HepG2 (cell line): Measurements from ENCODE around the gene STAM. TPM values are rescaled to one million over a fixed set of nuclear protein-coding genes. Genes with fewer than 3 reads are reported as not detected.

ENCODE experiments used
- DDIT3 ChIP-seq: sonication (generic); formaldehyde crosslinking; IDR thresholded peaks from 2 replicates; pipeline ENCODE4 v1.4.0; 2020; ENCODE audit warnings: mild to moderate bottlenecking, missing genetic modification reagents
- GTF2F1 ChIP-seq: fragments of 150-350 bp; IDR thresholded peaks from 2 replicates; pipeline ENCODE4 v1.6.1; 2014; ENCODE audit warnings: low read length
- HDAC1 ChIP-seq: sonication (generic); formaldehyde crosslinking; IDR thresholded peaks from 2 replicates; pipeline ENCODE4 v1.5.1; 2020; ENCODE audit warnings: mild to moderate bottlenecking, missing genetic modification reagents
- KLF16 ChIP-seq, 2 experiments: sonication (generic) in 1 of 2; formaldehyde crosslinking in 1 of 2; IDR thresholded peaks; 2 replicates each; pipeline versions ENCODE4 v1.6.1 to v1.8.0; 2016 to 2023; ENCODE audit warnings: missing genetic modification reagents in 2 of 2, missing compliant biosample characterization in 1 of 2
- MTF1 ChIP-seq: sonication (generic); formaldehyde crosslinking; IDR thresholded peaks from 2 replicates; pipeline ENCODE4 v1.5.0; 2020; ENCODE audit warnings: missing genetic modification reagents
- PHF5A ChIP-seq: IDR thresholded peaks from one replicate; pipeline ENCODE4 v1.6.1; 2018; ENCODE audit warnings: low read depth, missing genetic modification reagents; ENCODE audit not compliant: unreplicated experiment
- REXO4 ChIP-seq: sonication (generic); formaldehyde crosslinking; IDR thresholded peaks from 2 replicates; pipeline ENCODE4 v1.8.0; 2022; ENCODE audit warnings: missing genetic modification reagents, mild to moderate bottlenecking, borderline replicate concordance
- SALL1 ChIP-seq: sonication (generic); formaldehyde crosslinking; IDR thresholded peaks from 2 replicates; pipeline ENCODE4 v1.8.0; 2022; ENCODE audit warnings: mild to moderate bottlenecking, missing genetic modification reagents
- SCMH1 ChIP-seq: sonication (generic); formaldehyde crosslinking; IDR thresholded peaks from 2 replicates; pipeline ENCODE4 v1.9.0; 2021; ENCODE audit warnings: missing genetic modification reagents, mild to moderate bottlenecking, borderline replicate concordance
- SOX13 ChIP-seq, 3 experiments: fragments of 450-650 bp in 1 of 3; sonication (generic) in 1 of 3; formaldehyde crosslinking in 1 of 3; IDR thresholded peaks in 2 of 3; conservative IDR thresholded peaks in 1 of 3; 2 replicates each; pipeline versions ENCODE4 v1.5.0 to v1.6.1; 2016 to 2020; ENCODE audit warnings: antibody characterized with exemption in 1 of 3, mild to moderate bottlenecking in 1 of 3, missing compliant biosample characterization in 1 of 3, missing genetic modification reagents in 1 of 3, moderate library complexity in 1 of 3
- SP2 ChIP-seq: sonication (generic); formaldehyde crosslinking; IDR thresholded peaks from 2 replicates; pipeline ENCODE4 v1.5.1; 2020; ENCODE audit warnings: mild to moderate bottlenecking, missing genetic modification reagents
- TBX3 ChIP-seq: fragments of 450-650 bp; IDR thresholded peaks from 2 replicates; pipeline ENCODE4 v1.6.1; 2017; ENCODE audit warnings: antibody characterized with exemption, mild to moderate bottlenecking, inconsistent platforms, borderline replicate concordance
- THYN1 ChIP-seq: sonication (generic); formaldehyde crosslinking; IDR thresholded peaks from 2 replicates; pipeline ENCODE4 v1.8.1; 2023; ENCODE audit warnings: low read depth, mild to moderate bottlenecking, moderate library complexity, missing genetic modification reagents, borderline replicate concordance
- TSC22D2 ChIP-seq: sonication (generic); formaldehyde crosslinking; IDR thresholded peaks from 2 replicates; pipeline ENCODE4 v1.5.1; 2020; ENCODE audit warnings: missing genetic modification reagents, mild to moderate bottlenecking, borderline replicate concordance
- ZBTB2 ChIP-seq: sonication (generic); formaldehyde crosslinking; IDR thresholded peaks from 2 replicates; pipeline ENCODE4 v1.8.0; 2022; ENCODE audit warnings: low read depth, missing genetic modification reagents
- ZBTB34 ChIP-seq: sonication (generic); formaldehyde crosslinking; IDR thresholded peaks from 2 replicates; pipeline ENCODE4 v1.8.0; 2022; ENCODE audit warnings: mild to moderate bottlenecking, missing genetic modification reagents
- ZBTB42 ChIP-seq: sonication (generic); formaldehyde crosslinking; IDR thresholded peaks from 2 replicates; pipeline ENCODE4 v1.5.0; 2020; ENCODE audit warnings: mild to moderate bottlenecking, missing genetic modification reagents
- ZFP91 ChIP-seq: sonication (generic); formaldehyde crosslinking; IDR thresholded peaks from 2 replicates; pipeline ENCODE4 v1.9.0; 2022; ENCODE audit warnings: missing genetic modification reagents, mild to moderate bottlenecking, borderline replicate concordance
- ZNF143 ChIP-seq: sonication (generic); formaldehyde crosslinking; IDR thresholded peaks from 2 replicates; pipeline ENCODE4 v1.4.0; 2020; ENCODE audit warnings: missing genetic modification reagents
- ZNF17 ChIP-seq: sonication (generic); formaldehyde crosslinking; IDR thresholded peaks from 2 replicates; pipeline ENCODE4 v1.5.0; 2020; ENCODE audit warnings: mild to moderate bottlenecking, missing genetic modification reagents
- ZNF224 ChIP-seq: sonication (generic); formaldehyde crosslinking; IDR thresholded peaks from 2 replicates; pipeline ENCODE4 v1.5.0; 2020; ENCODE audit warnings: mild to moderate bottlenecking, missing genetic modification reagents
- ZNF510 ChIP-seq: sonication (generic); formaldehyde crosslinking; IDR thresholded peaks from 2 replicates; pipeline ENCODE4 v1.4.0; 2020; ENCODE audit warnings: low read depth, mild to moderate bottlenecking, missing genetic modification reagents
- ZNF720 ChIP-seq: sonication (generic); formaldehyde crosslinking; IDR thresholded peaks from 2 replicates; pipeline ENCODE4 v1.4.0; 2020; ENCODE audit warnings: missing genetic modification reagents
- ZNF781 ChIP-seq: sonication (generic); formaldehyde crosslinking; IDR thresholded peaks from 2 replicates; pipeline ENCODE4 v1.5.1; 2020; ENCODE audit warnings: borderline replicate concordance, mild to moderate bottlenecking, missing genetic modification reagents; ENCODE audit errors: not compliant biosample characterization
- polyA plus RNA-seq, 8 experiments: library from polyadenylated mRNA; depleted of rRNA in 3 of 8; stranded (reverse) in 7 of 8; unstranded in 1 of 8; fragments of >200 nt; fragmentation: Illumina TruSeq in 4 of 8; extraction: Trizol in 4 of 8; gene quantifications; 2 replicates each; pipeline versions ENCODE4 v1.2.1 to v1.2.3, GENCODE V29; 2011 to 2016; ENCODE audit warnings: low read depth in 4 of 8, missing spikeins in 1 of 8, mixed read lengths in 1 of 8; ENCODE audit not compliant: insufficient read depth in 1 of 8
- total RNA-seq, 5 experiments: library from RNA; depleted of rRNA; stranded (reverse); fragments of >200 nt; fragmentation: Illumina TruSeq; extraction: Trizol; gene quantifications; 2 replicates each; pipeline ENCODE4 v1.2.3, GENCODE V29; 2016; ENCODE audit warnings: low read depth in 1 of 5

STAM gene
- total and polyA plus RNA-seq, 2 of the 13 experiments (the other 11 are each of a cell fraction or from before 2014, with no cell fraction given) = 19.5 to 25.1 TPM

- TF ChIP-seq SOX13 (IDR thresholded peaks at IDR 0.05) = no peak
- 0 out of 4 replicates have a peak, but pooled peaks of 1 of the 2 experiments have one; percentile 5 for TF ChIP-seq SOX13 (CRISPR knock-in tag; conservative IDR thresholded peaks at IDR 0.05 in 1 of 2, IDR thresholded peaks at IDR 0.05 in 1 of 2)
- TF ChIP-seq ZNF17 (CRISPR knock-in tag) = no peak
- no peak for TF ChIP-seq TBX3
- 0 out of 2 replicates have a peak, but pooled peaks have one; percentile 10 for TF ChIP-seq ZNF510 (CRISPR knock-in tag)
- TF ChIP-seq KLF16 (CRISPR knock-in tag; IDR thresholded peaks at IDR 0.05) = 0 out of 4 replicates have a peak, but pooled peaks of 1 of the 2 experiments have one; percentile 34
- no peak for TF ChIP-seq DDIT3
- no peak for TF ChIP-seq ZBTB42 (CRISPR knock-in tag)
- TF ChIP-seq TSC22D2 (CRISPR knock-in tag) = no peak
- no peak for TF ChIP-seq ZBTB34 (CRISPR knock-in tag)
- no peak for TF ChIP-seq MTF1 (CRISPR knock-in tag)
- no peak for TF ChIP-seq PHF5A (CRISPR knock-in tag)
- no peak for TF ChIP-seq ZNF720 (CRISPR knock-in tag)
- TF ChIP-seq HDAC1 (CRISPR knock-in tag) = peak; percentile 64
- no peak for TF ChIP-seq THYN1 (CRISPR knock-in tag)
- peak; percentile 19; the same call in 1 of the 2 replicates for TF ChIP-seq ZNF224 (CRISPR knock-in tag)
- TF ChIP-seq SALL1 (CRISPR knock-in tag) = peak; percentile 45
- TF ChIP-seq ZNF143 (CRISPR knock-in tag) = peak; percentile 94
- TF ChIP-seq SP2 (CRISPR knock-in tag) = no peak
- TF ChIP-seq ZBTB2 (CRISPR knock-in tag) = no peak
- TF ChIP-seq ZNF781 (CRISPR knock-in tag) = peak; percentile 28
- no peak for TF ChIP-seq SCMH1 (CRISPR knock-in tag)
- no peak for TF ChIP-seq REXO4 (CRISPR knock-in tag)
- no peak for TF ChIP-seq GTF2F1
- peak; percentile 82; the same call in 1 of the 2 replicates for TF ChIP-seq ZFP91 (CRISPR knock-in tag)
These were observed at the start of gene STAM (continued) for GRCh38 chr10:17643755-17644484.
